Osteoblast (primary cell): Measurements from ENCODE around the gene HMGN5. TPM values are rescaled to one million over a fixed set of nuclear protein-coding genes. Genes with fewer than 3 reads are reported as not detected.

Experiments used
- DNase-seq: peaks from one replicate; pipeline ENCODE4 v3.0.0; 2011; ENCODE audit warnings: low spot score, mixed read lengths; ENCODE audit not compliant: insufficient read length; ENCODE audit errors: missing footprints
- H2AFZ ChIP-seq: 2 replicates; pipeline ENCODE4 v1.6.0; 2011; ENCODE audit warnings: mild to moderate bottlenecking, low read length
- H3K27ac ChIP-seq: 2 replicates; pipeline ENCODE4 v1.5.1; 2011; ENCODE audit warnings: mild to moderate bottlenecking, low read depth, low read length, moderate library complexity
- H3K27me3 ChIP-seq: 2 replicates; pipeline ENCODE4 v1.6.0; 2012; ENCODE audit warnings: mild to moderate bottlenecking, control low read depth, inconsistent platforms, low read length, moderate library complexity; ENCODE audit not compliant: insufficient read depth
- H3K36me3 ChIP-seq: 2 replicates; pipeline ENCODE4 v1.5.1; 2011; ENCODE audit warnings: mild to moderate bottlenecking, low read length, control low read depth, moderate library complexity; ENCODE audit not compliant: insufficient read depth
- H3K4me1 ChIP-seq: 2 replicates; pipeline ENCODE4 v1.5.1; 2011; ENCODE audit warnings: mild to moderate bottlenecking, low read length, control low read depth, moderate library complexity; ENCODE audit not compliant: insufficient read depth
- H3K4me2 ChIP-seq: 2 replicates; pipeline ENCODE4 v1.6.0; 2011; ENCODE audit warnings: mild to moderate bottlenecking, low read length; ENCODE audit not compliant: insufficient read depth
- H3K4me3 ChIP-seq: fragments of 200-600 bp; sonication (generic); 3 replicates; pipeline ENCODE4 v1.5.1; 2012; ENCODE audit warnings: mild to moderate bottlenecking, low read length, inconsistent platforms; ENCODE audit not compliant: insufficient read depth
- H3K79me2 ChIP-seq: 2 replicates; pipeline ENCODE4 v1.6.0; 2012; ENCODE audit warnings: mild to moderate bottlenecking, low read length, control low read depth, inconsistent platforms; ENCODE audit not compliant: insufficient read depth
- H3K9me3 ChIP-seq: 2 replicates; pipeline ENCODE4 v1.5.1; 2011; ENCODE audit warnings: low read depth, low read length, control low read depth
- H4K20me1 ChIP-seq: 2 replicates; pipeline ENCODE4 v1.6.0; 2012; ENCODE audit warnings: mild to moderate bottlenecking, low read length, control low read depth; ENCODE audit not compliant: insufficient read depth
- total RNA-seq: library from RNA; depleted of rRNA; stranded (reverse); fragments of >200 nt; gene quantifications from 2 replicates; pipeline ENCODE4 v1.2.3, GENCODE V29; 2012
- TF ChIP-seq, protein P1 (sequence below): IDR thresholded peaks from 2 replicates; pipeline ENCODE4 v1.5.1; 2011; ENCODE audit warnings: mild to moderate bottlenecking, low read depth, low read length, moderate library complexity; ENCODE audit errors: extremely low read depth

HMGN5 gene
- total RNA-seq, 1 donor = 1.8 TPM

DNA sequence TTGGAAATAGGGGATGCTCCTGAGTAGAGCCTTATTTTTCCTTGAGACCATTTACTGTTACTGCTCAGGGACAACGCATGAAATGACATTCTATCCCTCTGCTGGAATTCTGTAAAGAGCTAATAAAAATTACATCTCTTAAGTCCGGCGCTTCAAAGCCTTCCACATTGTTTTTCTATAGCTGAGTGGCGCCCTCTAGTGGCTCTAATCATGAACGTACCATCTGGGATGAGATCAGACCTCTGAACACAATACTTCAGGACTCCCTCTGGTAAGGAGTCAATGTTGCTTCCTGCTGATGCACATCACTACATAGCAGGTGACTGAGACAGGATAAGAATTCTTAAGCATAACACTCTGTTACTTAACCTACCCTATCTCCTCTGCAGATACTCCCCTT is 6.0 kb downstream of the HMGN5 start:
- no peak overlapping the region for H2AFZ ChIP-seq

DNA sequence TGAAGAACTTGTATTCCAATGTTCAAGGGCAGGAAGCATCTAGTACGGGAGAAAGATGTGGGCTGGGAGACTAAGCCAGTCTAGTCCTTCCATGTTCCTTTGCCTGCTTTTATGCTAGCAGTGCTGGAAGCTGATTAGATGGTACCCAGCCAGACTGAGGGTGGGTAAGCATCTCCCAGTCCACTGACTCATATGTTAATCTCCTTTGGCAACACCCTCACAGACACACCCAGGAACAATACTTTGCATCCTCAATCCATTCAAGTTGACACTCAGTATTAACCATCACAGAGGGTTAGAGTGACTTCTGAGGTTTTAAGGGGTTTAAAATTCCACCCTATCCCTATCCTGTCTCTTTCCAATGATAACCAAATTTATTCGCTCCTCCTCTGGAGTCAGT is 6.5 kb downstream of the HMGN5 start:
- Histone ChIP-seq H3K79me2 (no peaks in the 10 kb centered on the region), H3K4me3 (no peak overlapping the region), H2AFZ (no peak overlapping the region), H3K4me2 (no peak overlapping the region), H3K36me3 (no peaks in the 10 kb centered on the region), H4K20me1 (no peaks in the 10 kb centered on the region), H3K4me1 (no peaks in the 10 kb centered on the region), H3K27me3 (no peaks in the 10 kb centered on the region), H3K9me3 (no peaks in the 10 kb centered on the region), H3K27ac (no peak overlapping the region)
- DNase-seq = no peak
- TF ChIP-seq, protein P1, sequence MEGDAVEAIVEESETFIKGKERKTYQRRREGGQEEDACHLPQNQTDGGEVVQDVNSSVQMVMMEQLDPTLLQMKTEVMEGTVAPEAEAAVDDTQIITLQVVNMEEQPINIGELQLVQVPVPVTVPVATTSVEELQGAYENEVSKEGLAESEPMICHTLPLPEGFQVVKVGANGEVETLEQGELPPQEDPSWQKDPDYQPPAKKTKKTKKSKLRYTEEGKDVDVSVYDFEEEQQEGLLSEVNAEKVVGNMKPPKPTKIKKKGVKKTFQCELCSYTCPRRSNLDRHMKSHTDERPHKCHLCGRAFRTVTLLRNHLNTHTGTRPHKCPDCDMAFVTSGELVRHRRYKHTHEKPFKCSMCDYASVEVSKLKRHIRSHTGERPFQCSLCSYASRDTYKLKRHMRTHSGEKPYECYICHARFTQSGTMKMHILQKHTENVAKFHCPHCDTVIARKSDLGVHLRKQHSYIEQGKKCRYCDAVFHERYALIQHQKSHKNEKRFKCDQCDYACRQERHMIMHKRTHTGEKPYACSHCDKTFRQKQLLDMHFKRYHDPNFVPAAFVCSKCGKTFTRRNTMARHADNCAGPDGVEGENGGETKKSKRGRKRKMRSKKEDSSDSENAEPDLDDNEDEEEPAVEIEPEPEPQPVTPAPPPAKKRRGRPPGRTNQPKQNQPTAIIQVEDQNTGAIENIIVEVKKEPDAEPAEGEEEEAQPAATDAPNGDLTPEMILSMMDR = no peak

More for the DNA sequence above, 6.0 kb downstream of the HMGN5 start:
- Histone ChIP-seq H3K4me3 (no peak overlapping the region), H3K79me2 (no peaks in the 10 kb centered on the region), H4K20me1 (no peaks in the 10 kb centered on the region), H3K27ac (no peak overlapping the region), H3K36me3 (no peaks in the 10 kb centered on the region), H3K4me2 (no peak overlapping the region), H3K27me3 (no peaks in the 10 kb centered on the region), H3K9me3 (no peaks in the 10 kb centered on the region), H3K4me1 (no peaks in the 10 kb centered on the region)
- DNase-seq = peak; percentile 36
- TF ChIP-seq, protein P1 = peak; percentile 72

DNA sequence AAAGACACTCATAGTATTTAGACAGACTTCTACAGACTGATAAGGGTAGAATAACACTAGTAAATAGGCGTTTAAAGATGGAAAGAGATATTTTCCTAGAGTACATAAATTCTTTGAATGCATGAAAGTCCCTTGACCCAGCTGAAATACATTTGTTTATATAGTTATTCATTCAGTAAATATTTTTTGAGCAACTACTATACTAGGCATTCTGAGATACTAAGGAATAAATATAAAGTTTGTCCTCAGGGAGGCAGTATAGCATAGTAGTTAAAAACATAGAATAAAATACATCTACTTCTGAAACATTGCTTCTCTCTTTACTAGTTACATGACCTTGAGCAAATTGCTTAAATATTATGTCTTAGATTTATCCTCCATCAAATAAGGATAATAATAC is 27.4 kb downstream of the HMGN5 start:
- H3K27me3 ChIP-seq = no peaks in the 10 kb centered on the region
- H3K9me3 ChIP-seq = no peaks in the 10 kb centered on the region
- no peak overlapping the region for H2AFZ ChIP-seq
- H4K20me1 ChIP-seq = no peaks in the 10 kb centered on the region
- no peaks in the 10 kb centered on the region for H3K36me3 ChIP-seq
- peak; percentile 62 for DNase-seq
- no peak overlapping the region for H3K27ac ChIP-seq
- H3K4me2 ChIP-seq = no peak overlapping the region
- TF ChIP-seq, protein P1 = peak; percentile 30
- no peaks in the 10 kb centered on the region for H3K4me1 ChIP-seq
- no peak overlapping the region for H3K4me3 ChIP-seq
- H3K79me2 ChIP-seq = no peaks in the 10 kb centered on the region

DNA sequence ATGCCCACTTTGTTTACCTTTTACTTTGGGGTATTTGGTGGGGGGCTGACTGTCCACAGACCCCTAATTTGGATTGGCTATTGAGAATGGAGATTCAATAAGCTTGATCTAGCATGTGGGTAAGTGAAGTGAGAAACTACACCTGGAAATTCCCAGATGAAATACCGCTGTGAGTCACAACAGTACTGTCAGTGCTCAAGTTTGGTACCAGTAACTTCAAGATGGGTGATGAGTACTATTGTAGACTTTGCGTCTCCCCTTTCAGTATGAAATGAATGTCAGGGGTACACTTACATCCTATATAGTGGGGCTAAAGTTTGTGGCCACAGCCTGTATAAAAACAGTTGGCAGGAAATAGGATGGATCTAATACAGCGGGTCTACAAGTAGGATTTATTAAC is 33.3 kb downstream of the HMGN5 start:
- Histone ChIP-seq H3K4me1 (no peaks in the 10 kb centered on the region), H3K9me3 (no peaks in the 10 kb centered on the region), H3K4me2 (no peak overlapping the region), H2AFZ (no peak overlapping the region), H3K79me2 (no peaks in the 10 kb centered on the region), H3K27me3 (no peaks in the 10 kb centered on the region), H3K4me3 (no peak overlapping the region), H3K27ac (no peak overlapping the region), H4K20me1 (no peaks in the 10 kb centered on the region), H3K36me3 (no peaks in the 10 kb centered on the region)
- no peak for DNase-seq
- TF ChIP-seq, protein P1 = no peak
